Right atrium auricular region (tissue), 2 donors: ENCODE results near the gene SREK1IP1. TPM values are rescaled to one million over a fixed set of nuclear protein-coding genes. Genes with fewer than 3 reads are reported as not detected.
A peak's percentile ranks its signal among the peaks of the same experiment; 100 is the strongest.
"Not testable (repeated sequence)": the region's sequence is repeated elsewhere in the genome, so short reads cannot be mapped to it uniquely, and the experiment has no call there.

Experiments
- DNase-seq: peaks from one replicate; pipeline ENCODE4 v3.0.0-alpha.2; 2019; ENCODE audit warnings: low spot score
- H3K27ac ChIP-seq, 2 donors: fragments of 200-600 bp; sonication (generic); 1 replicate in 1 of 2; 2 replicates in 1 of 2; pipeline ENCODE4 v1.5.1; 2016 to 2019
- H3K27me3 ChIP-seq, 2 donors: fragments of 200-600 bp; sonication (generic); one replicate each; pipeline versions ENCODE4 v1.5.1 to v1.6.0; 2017 to 2019
- H3K36me3 ChIP-seq: fragments of 200-600 bp; sonication (generic); one replicate; pipeline ENCODE4 v1.5.1; 2016
- H3K4me1 ChIP-seq, 2 donors: fragments of 200-600 bp; sonication (generic); one replicate each; pipeline versions ENCODE4 v1.5.1 to v1.6.0; 2017 to 2019
- H3K4me3 ChIP-seq, 2 donors: fragments of 200-600 bp; sonication (generic); 1 replicate in 1 of 2; 2 replicates in 1 of 2; pipeline ENCODE4 v1.5.1; 2017 to 2019; ENCODE audit warnings: mild to moderate bottlenecking in 1 of 2, moderate library complexity in 1 of 2
- H3K9me3 ChIP-seq, 2 donors: fragments of 200-600 bp; sonication (generic); one replicate each; pipeline ENCODE4 v1.5.1; 2019
- total RNA-seq, 2 donors: library from RNA; depleted of rRNA; stranded (reverse); fragments of >200 nt; gene quantifications; one replicate each; pipeline ENCODE4 v1.1.0, GENCODE V29; 2016
- TF ChIP-seq, protein P1 (sequence below), 2 donors: fragments of 200-600 bp; sonication (generic); IDR thresholded peaks; one replicate each; pipeline ENCODE4 v1.5.1; 2019; ENCODE audit warnings: antibody characterized with exemption in 2 of 2

The SREK1IP1 gene
- total RNA-seq, 2 donors from 2014 or later: 4.4 to 4.6 TPM

- no peaks in the 10 kb centered on the region for H3K9me3 ChIP-seq
- no peaks in the 10 kb centered on the region for H3K4me1 ChIP-seq
- H3K27me3 ChIP-seq: no peaks in the 10 kb centered on the region
- TF ChIP-seq, protein P1, sequence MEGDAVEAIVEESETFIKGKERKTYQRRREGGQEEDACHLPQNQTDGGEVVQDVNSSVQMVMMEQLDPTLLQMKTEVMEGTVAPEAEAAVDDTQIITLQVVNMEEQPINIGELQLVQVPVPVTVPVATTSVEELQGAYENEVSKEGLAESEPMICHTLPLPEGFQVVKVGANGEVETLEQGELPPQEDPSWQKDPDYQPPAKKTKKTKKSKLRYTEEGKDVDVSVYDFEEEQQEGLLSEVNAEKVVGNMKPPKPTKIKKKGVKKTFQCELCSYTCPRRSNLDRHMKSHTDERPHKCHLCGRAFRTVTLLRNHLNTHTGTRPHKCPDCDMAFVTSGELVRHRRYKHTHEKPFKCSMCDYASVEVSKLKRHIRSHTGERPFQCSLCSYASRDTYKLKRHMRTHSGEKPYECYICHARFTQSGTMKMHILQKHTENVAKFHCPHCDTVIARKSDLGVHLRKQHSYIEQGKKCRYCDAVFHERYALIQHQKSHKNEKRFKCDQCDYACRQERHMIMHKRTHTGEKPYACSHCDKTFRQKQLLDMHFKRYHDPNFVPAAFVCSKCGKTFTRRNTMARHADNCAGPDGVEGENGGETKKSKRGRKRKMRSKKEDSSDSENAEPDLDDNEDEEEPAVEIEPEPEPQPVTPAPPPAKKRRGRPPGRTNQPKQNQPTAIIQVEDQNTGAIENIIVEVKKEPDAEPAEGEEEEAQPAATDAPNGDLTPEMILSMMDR (IDR thresholded peaks at IDR 0.05): no peak
- H3K27ac ChIP-seq: no peak overlapping the region
- no peak overlapping the region for H3K4me3 ChIP-seq
- DNase-seq: no peak
- no peaks in the 10 kb centered on the region for H3K36me3 ChIP-seq
Measured at GRCh38 chr5:64707191-64707590, 61.3 kb downstream of the SREK1IP1 start.

- not testable (repeated sequence) for H3K27me3 ChIP-seq, H3K27ac ChIP-seq, H3K9me3 ChIP-seq
Measured at GRCh38 chr5:64706074-64706473, 62.4 kb downstream of the SREK1IP1 start.

DNA sequence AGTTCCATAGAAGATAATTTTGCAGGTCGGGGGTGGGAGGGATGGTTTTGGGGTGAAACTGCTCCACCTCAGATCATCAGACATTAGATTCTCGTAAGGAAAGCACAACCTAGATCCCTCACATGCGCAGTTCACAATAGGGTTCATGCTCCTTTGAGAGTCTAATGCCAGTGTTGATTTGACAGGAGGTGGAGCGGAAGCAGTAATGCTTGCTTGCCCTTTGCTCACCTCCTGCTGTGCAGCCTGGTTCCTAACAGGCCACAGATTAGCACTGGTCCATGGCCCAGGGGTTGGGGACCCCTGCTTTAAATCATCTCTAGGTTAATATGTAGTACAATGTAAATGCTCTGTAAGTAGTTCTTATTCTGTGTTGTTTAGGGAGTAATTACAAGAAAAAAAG lies 67.7 kb downstream of the SREK1IP1 start:
- H3K4me3 ChIP-seq: no peak overlapping the region
- no peaks in the 10 kb centered on the region for H3K4me1 ChIP-seq
- no peaks in the 10 kb centered on the region for H3K27me3 ChIP-seq
- H3K9me3 ChIP-seq: peaks cover 0 to 11% of the 10 kb centered on the region in 2 donors
- no peak for DNase-seq
- H3K36me3 ChIP-seq: no peaks in the 10 kb centered on the region
- H3K27ac ChIP-seq: no peak overlapping the region
- TF ChIP-seq, protein P1 (IDR thresholded peaks at IDR 0.05): no peak

More at GRCh38 chr5:64706074-64706473, 62.4 kb downstream of the SREK1IP1 start:
- not testable (repeated sequence) for H3K4me3 ChIP-seq, DNase-seq, H3K36me3 ChIP-seq, H3K4me1 ChIP-seq

DNA sequence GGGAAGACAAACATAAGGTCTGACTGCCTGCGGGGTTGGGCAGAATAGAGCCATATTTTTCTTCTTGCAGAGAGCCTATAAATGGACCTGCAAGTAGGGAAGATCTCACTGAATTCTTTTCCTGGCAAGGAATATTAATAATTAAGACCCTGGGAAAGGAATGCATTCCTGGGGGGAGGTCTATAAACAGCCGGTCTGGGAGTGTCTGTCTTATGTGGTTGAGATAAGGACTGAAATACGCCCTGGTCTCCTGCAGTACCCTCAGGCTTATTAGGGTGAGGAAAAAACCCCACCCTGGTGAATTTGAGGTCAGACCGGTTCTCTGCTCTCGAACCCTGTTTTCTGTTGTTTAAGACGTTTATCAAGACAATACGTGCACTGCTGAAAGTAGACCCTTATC lies 72.1 kb downstream of the SREK1IP1 start:
- DNase-seq, H3K27ac ChIP-seq, H3K36me3 ChIP-seq, H3K4me3 ChIP-seq, H3K27me3 ChIP-seq, H3K4me1 ChIP-seq: not testable (repeated sequence)
- H3K9me3 ChIP-seq: peaks cover 0 to 11% of the 10 kb centered on the region in 2 donors

DNA sequence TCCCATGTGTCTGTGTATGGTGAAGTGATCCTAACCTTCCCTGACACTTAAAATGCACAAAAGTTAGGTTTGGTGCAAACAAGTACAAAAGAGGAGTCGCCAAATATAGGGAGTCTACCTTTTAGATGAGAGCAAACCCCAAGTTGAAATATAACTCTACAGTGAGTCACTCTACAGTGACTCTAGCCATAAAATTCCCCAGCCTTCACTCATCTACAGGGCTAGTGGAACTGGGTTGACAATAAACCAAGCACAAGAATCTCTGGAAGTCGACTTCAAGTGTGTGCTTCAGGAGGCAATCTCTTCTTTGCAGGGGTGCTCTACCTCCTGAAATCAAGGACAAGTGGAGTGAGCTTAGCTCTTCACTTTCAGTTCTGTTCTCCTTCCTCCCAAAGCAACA lies 74.9 kb downstream of the SREK1IP1 start:
- TF ChIP-seq, protein P1 (IDR thresholded peaks at IDR 0.05): no peak
- Histone ChIP-seq H3K27ac (no peak overlapping the region), H3K4me1 (peaks cover 0 to 12% of the 10 kb centered on the region in 2 donors), H3K36me3 (no peaks in the 10 kb centered on the region), H3K27me3 (peaks cover 0 to 10% of the 10 kb centered on the region in 2 donors), H3K4me3 (no peak overlapping the region), H3K9me3 (peaks cover 0 to 11% of the 10 kb centered on the region in 2 donors)
- no peak for DNase-seq

- no peaks in the 10 kb centered on the region for H3K36me3 ChIP-seq
- DNase-seq: no peak
- peaks cover 0 to 12% of the 10 kb centered on the region in 2 donors for H3K4me1 ChIP-seq
- H3K4me3 ChIP-seq: no peak overlapping the region
- H3K9me3 ChIP-seq: peaks cover 0 to 5% of the 10 kb centered on the region in 2 donors
- H3K27ac ChIP-seq: no peak overlapping the region
- peaks cover 0 to 10% of the 10 kb centered on the region in 2 donors for H3K27me3 ChIP-seq
- TF ChIP-seq, protein P1 (IDR thresholded peaks at IDR 0.05): no peak
Measured at GRCh38 chr5:64691291-64691690, 77.2 kb downstream of the SREK1IP1 start.

GRCh38 chr5:64690417-64691151 lies 77.9 kb downstream of the SREK1IP1 start, which contains the start of gene SHISAL2B:
SHISAL2B (plus strand) TSS chr5:64690503; CDS start chr5:64690624, 121 bp downstream.
- Histone ChIP-seq H3K9me3 (no peaks in the 10 kb centered on the region), H3K36me3 (no peaks in the 10 kb centered on the region), H3K27me3 (peaks cover 0 to 10% of the 10 kb centered on the region in 2 donors), H3K4me3 (peak within 1 kb of the TSS in 1 of 2 donors; percentile 33), H3K4me1 (peaks cover 0 to 12% of the 10 kb centered on the region in 2 donors), H3K27ac (no peak within 1 kb of the TSS)
- TF ChIP-seq, protein P1 (IDR thresholded peaks at IDR 0.05): no peak
- DNase-seq: no peak
